ENCODE results near the gene MSH5. TPM values are rescaled to one million over a fixed set of nuclear protein-coding genes. Genes with fewer than 3 reads are reported as not detected.

The MSH5 gene
- total and polyA plus RNA-seq, 9 of the 15 experiments (the other 6 are each of a cell fraction or from before 2014, with no cell fraction given): 12.5 to 104 (median 46.6) TPM

GRCh38 chr6:31729979-31730630 lies 9.7 kb upstream of the MSH5 start (continued):
- TF ChIP-seq, protein P1, sequence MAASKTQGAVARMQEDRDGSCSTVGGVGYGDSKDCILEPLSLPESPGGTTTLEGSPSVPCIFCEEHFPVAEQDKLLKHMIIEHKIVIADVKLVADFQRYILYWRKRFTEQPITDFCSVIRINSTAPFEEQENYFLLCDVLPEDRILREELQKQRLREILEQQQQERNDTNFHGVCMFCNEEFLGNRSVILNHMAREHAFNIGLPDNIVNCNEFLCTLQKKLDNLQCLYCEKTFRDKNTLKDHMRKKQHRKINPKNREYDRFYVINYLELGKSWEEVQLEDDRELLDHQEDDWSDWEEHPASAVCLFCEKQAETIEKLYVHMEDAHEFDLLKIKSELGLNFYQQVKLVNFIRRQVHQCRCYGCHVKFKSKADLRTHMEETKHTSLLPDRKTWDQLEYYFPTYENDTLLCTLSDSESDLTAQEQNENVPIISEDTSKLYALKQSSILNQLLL (CRISPR knock-in tag; IDR thresholded peaks at IDR 0.05; ENCODE audit: borderline replicate concordance): no peak
- TF ChIP-seq PHF8 (IDR thresholded peaks at IDR 0.05; ENCODE audit: borderline replicate concordance, low read length): peak; percentile 46; the same call in 1 of the 2 replicates
- peak; percentile 86; the same call in 1 of the 2 replicates for TF ChIP-seq ZSCAN29 (IDR thresholded peaks at IDR 0.05)
- no peak for TF ChIP-seq ZNF24 (IDR thresholded peaks at IDR 0.05)
- TF ChIP-seq PYGO2 (tag; IDR thresholded peaks at IDR 0.05): 0 out of 2 replicates have a peak, but pooled peaks have one; percentile 28
- peak; percentile 79 for TF ChIP-seq DMBX1 (CRISPR knock-in tag; IDR thresholded peaks at IDR 0.05; ENCODE audit: borderline replicate concordance)
- TF ChIP-seq RAD21 (CRISPR knock-in tag; conservative IDR thresholded peaks at IDR 0.05 in 1 of 2, IDR thresholded peaks at IDR 0.05 in 1 of 2): peak; percentile 35 to 60
- peak; percentile 97 for TF ChIP-seq HEY1 (CRISPR knock-in tag; IDR thresholded peaks at IDR 0.05; ENCODE audit: borderline replicate concordance)
- TF ChIP-seq SAFB2 (IDR thresholded peaks at IDR 0.05; ENCODE audit: borderline replicate concordance, low read depth, low read length, severe bottlenecking): no peak
- TF ChIP-seq RBM25 (IDR thresholded peaks at IDR 0.05; ENCODE audit: low read depth, low read length, severe bottlenecking): no peak
- TF ChIP-seq, protein P2, sequence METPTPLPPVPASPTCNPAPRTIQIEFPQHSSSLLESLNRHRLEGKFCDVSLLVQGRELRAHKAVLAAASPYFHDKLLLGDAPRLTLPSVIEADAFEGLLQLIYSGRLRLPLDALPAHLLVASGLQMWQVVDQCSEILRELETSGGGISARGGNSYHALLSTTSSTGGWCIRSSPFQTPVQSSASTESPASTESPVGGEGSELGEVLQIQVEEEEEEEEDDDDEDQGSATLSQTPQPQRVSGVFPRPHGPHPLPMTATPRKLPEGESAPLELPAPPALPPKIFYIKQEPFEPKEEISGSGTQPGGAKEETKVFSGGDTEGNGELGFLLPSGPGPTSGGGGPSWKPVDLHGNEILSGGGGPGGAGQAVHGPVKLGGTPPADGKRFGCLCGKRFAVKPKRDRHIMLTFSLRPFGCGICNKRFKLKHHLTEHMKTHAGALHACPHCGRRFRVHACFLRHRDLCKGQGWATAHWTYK (CRISPR knock-in tag; IDR thresholded peaks at IDR 0.05): peak; percentile 99
- TF ChIP-seq EHMT2 (IDR thresholded peaks at IDR 0.05): no peak
- TF ChIP-seq ZNF274 (IDR thresholded peaks at IDR 0.05; ENCODE audit: borderline replicate concordance, low read depth, low read length): 0 out of 2 replicates have a peak, but pooled peaks have one; percentile 33
- no peak for TF ChIP-seq CREM (IDR thresholded peaks at IDR 0.05; ENCODE audit: low read depth)
- TF ChIP-seq ZNF134 (CRISPR knock-in tag; conservative IDR thresholded peaks at IDR 0.05): peak; percentile 82
- TF ChIP-seq SRF (CRISPR knock-in tag; IDR thresholded peaks at IDR 0.05): peak; percentile 73 to 83; a peak in 2 of 4 replicates
- TF ChIP-seq, protein P3, sequence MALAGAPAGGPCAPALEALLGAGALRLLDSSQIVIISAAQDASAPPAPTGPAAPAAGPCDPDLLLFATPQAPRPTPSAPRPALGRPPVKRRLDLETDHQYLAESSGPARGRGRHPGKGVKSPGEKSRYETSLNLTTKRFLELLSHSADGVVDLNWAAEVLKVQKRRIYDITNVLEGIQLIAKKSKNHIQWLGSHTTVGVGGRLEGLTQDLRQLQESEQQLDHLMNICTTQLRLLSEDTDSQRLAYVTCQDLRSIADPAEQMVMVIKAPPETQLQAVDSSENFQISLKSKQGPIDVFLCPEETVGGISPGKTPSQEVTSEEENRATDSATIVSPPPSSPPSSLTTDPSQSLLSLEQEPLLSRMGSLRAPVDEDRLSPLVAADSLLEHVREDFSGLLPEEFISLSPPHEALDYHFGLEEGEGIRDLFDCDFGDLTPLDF (CRISPR knock-in tag; IDR thresholded peaks at IDR 0.05): peak; percentile 82
- TF ChIP-seq CEBPB (tag; IDR thresholded peaks at IDR 0.05): peak; percentile 55
- no peak for TF ChIP-seq SNRNP70 (optimal IDR thresholded peaks at IDR 0.05; ENCODE audit: low read depth, low read length)
- TF ChIP-seq, protein P4, sequence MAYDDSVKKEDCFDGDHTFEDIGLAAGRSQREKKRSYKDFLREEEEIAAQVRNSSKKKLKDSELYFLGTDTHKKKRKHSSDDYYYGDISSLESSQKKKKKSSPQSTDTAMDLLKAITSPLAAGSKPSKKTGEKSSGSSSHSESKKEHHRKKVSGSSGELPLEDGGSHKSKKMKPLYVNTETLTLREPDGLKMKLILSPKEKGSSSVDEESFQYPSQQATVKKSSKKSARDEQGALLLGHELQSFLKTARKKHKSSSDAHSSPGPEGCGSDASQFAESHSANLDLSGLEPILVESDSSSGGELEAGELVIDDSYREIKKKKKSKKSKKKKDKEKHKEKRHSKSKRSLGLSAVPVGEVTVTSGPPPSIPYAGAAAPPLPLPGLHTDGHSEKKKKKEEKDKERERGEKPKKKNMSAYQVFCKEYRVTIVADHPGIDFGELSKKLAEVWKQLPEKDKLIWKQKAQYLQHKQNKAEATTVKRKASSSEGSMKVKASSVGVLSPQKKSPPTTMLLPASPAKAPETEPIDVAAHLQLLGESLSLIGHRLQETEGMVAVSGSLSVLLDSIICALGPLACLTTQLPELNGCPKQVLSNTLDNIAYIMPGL (CRISPR knock-in tag; IDR thresholded peaks at IDR 0.05): peak; percentile 8; the same call in 1 of the 2 replicates
- TF ChIP-seq TAF7 (tag; IDR thresholded peaks at IDR 0.05): peak; percentile 39; the same call in 1 of the 2 replicates
- no peak for TF ChIP-seq SIX5 (IDR thresholded peaks at IDR 0.05; ENCODE audit: borderline replicate concordance in 1 of 2, insufficient read depth in 1 of 2, low read depth in 1 of 2, low read length in 2 of 2)
- no peak for TF ChIP-seq HNRNPUL1 (IDR thresholded peaks at IDR 0.05; ENCODE audit: low read length)
